Urinary bladder (tissue), 4 donors: Measurements from ENCODE around the gene SETBP1. TPM values are rescaled to one million over a fixed set of nuclear protein-coding genes. Genes with fewer than 3 reads are reported as not detected.
A peak's percentile ranks its signal among the peaks of the same experiment; 100 is the strongest.

Source experiments
- DNase-seq: peaks from one replicate; pipeline ENCODE4 v3.0.0-alpha.2; 2015; ENCODE audit errors: extremely low spot score
- H3K27ac ChIP-seq: one replicate; pipeline ENCODE4 v1.5.1; 2013; ENCODE audit warnings: low read depth, mild to moderate bottlenecking, moderate library complexity
- H3K36me3 ChIP-seq: one replicate; pipeline ENCODE4 v1.6.1; 2013; ENCODE audit warnings: mild to moderate bottlenecking, moderate library complexity; ENCODE audit not compliant: insufficient read depth
- H3K4me1 ChIP-seq: one replicate; pipeline ENCODE4 v1.6.1; 2013; ENCODE audit warnings: mild to moderate bottlenecking, moderate library complexity; ENCODE audit not compliant: insufficient read depth
- H3K4me3 ChIP-seq: one replicate; pipeline ENCODE4 v1.5.1; 2013; ENCODE audit warnings: low read depth, low read length
- WGBS: extraction: QIAGEN DNeasy Blood & Tissue Kit; methylation state at CpG from one replicate; pipeline ENCODE4 v1.1.7; 2013; 5-methylcytosine and 5-hydroxymethylcytosine counted together
- polyA plus RNA-seq: library from polyadenylated mRNA; stranded (reverse); fragments of 200-250 nt; gene quantifications from one replicate; pipeline ENCODE4 v1.2.3, GENCODE V29; 2013
- total RNA-seq: library from RNA; depleted of rRNA; stranded (reverse); fragments of >200 nt; gene quantifications from one replicate; pipeline ENCODE4 v1.2.3, GENCODE V29; 2014
- donor health status: healthy with polysubstance abuse.
- donor health status: healthy.

The SETBP1 gene
- total and polyA plus RNA-seq, 2 donors: 12.6 to 46.7 TPM

DNA sequence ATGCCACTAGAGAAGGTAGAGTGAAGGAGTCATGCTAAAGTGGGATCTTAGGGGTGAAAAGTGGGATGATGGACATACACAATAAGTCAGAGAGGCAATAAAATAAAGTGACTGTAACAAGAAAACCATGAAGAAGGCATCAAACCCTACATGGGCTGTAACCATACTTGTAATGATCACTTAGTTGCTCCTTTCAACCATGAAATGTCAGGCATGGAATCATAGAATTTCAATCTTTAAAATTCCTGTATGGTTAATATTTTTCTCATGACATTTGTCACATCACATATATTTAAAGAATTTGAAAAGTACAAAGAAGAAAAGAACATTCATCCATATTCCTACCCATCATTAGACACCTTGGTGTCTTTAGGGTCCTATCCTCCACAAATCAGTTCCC, 20.9 kb upstream of the SETBP1 start:
- Histone ChIP-seq H3K4me1 (no peaks in the 10 kb centered on the region), H3K36me3 (no peaks in the 10 kb centered on the region), H3K4me3 (no peak overlapping the region), H3K27ac (no peak overlapping the region)
- no peak for DNase-seq

DNA sequence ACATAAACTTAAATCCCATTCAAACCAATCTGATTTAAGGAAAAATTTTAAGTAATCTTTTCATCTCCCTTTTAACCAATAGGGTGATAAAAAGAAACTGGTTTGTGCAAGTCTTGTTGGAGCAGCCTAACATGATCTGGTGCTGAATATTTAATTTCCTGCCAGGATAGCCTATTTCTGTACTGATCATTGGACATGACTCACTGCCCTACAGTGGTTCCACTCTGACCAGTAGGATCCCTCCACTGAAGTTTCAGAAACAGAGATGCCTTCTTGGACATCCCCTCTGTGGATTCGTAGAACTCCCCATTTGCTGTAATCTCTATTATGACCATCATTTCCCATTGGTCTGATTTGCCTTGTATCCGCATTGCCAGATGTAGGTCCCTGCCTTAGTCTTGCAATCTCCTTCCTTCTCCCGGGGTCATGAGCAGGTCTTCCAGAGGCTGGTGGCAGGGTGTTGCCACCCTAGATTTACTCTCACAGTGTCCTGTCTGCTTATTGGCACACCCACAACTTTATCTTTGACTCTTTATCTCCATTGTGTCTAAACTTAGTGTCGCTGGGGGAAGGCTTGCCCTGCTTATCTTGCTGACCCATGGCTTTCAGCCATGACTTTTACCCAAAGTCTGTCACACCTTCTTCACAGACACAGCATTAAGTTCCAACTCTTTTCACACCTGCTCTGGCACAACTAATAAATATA, 12.3 kb upstream of the SETBP1 start:
- Histone ChIP-seq H3K27ac (no peak overlapping the region), H3K4me1 (no peaks in the 10 kb centered on the region), H3K36me3 (no peaks in the 10 kb centered on the region), H3K4me3 (no peak overlapping the region)
- WGBS: 86% methylated on average over 4 of the region's 4 CpGs
- no peak for DNase-seq

DNA sequence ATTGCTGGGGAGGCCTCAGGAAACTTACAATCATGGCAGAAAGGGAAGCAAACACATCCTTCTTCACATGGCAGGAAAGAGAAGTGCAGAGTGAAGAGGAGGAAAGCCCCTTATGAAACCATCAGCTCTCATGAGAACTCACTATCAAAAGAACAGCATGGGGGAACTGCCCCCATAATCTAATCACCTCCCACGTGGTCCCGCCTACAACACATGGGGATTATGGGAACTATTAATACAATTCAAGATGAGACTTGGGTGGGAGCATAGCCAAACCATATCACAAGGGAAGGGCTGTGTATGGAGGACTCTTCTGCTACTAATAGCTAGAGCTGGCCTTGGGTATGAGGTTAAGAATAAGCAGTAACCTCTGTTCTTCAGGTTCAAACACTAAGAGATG, 8.8 kb upstream of the SETBP1 start:
- 91% methylated on average over 2 of the region's 2 CpGs for WGBS
- no peak for DNase-seq
- Histone ChIP-seq H3K4me3 (no peak overlapping the region), H3K4me1 (no peaks in the 10 kb centered on the region), H3K27ac (no peak overlapping the region), H3K36me3 (no peaks in the 10 kb centered on the region)

DNA sequence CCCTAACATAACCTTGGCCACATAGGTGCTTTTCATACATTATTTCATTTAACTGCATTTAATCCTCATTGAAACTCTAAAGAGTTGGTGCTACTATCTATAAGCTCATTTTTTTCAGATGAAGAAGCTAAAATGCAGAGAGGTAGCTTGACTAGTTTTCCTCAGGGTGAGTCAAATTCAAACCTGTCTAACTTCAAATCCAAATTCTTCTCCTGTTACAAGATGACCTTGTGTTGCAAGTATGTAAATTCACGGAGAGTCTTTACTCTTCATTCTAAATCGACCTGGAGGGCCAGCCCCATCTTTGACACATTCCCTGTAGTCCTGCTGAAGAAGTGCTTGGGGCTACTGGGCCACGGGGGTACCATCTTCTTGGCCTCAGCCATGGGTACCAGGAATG, 8.2 kb upstream of the SETBP1 start:
- Histone ChIP-seq H3K4me3 (no peak overlapping the region), H3K27ac (no peak overlapping the region), H3K36me3 (no peaks in the 10 kb centered on the region), H3K4me1 (no peaks in the 10 kb centered on the region)
- 56% methylated on average over 3 of the region's 3 CpGs for whole genome bisulfite sequencing
- DNase-seq: no peak

DNA sequence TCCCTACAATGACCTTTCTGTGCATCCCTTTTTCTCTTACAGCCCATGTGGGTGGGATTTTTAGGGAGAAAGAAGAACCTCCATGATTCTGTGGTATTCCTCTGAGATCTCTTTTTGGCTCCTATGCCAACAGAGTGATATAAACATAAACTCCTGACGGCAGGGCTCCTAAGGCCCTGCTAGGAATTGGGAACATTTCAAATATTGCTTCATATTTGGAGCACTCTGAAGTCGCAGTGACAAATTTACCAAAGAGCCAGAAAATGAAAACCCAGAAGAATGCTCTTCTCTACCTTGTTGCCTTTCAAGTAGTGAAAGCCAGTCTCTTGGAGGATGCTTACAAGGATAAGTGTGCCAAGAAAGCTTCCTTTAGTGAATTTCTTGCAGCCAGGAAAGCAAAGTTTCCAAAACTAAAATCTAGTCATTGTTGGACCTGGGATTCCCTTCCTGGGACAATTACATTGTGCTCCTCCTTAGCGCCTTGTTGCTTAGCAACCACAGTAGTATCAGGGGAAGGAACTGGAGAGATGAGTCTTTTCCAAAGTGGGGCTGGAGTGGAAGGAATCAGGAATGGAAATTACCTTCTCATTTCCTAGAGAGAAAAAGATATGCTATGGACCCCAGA, 7.3 kb upstream of the SETBP1 start:
- H3K27ac ChIP-seq: no peak overlapping the region
- no peak overlapping the region for H3K4me3 ChIP-seq
- DNase-seq: no peak
- WGBS: 39% methylated on average over 3 of the region's 3 CpGs
- no peaks in the 10 kb centered on the region for H3K4me1 ChIP-seq
- H3K36me3 ChIP-seq: no peaks in the 10 kb centered on the region

DNA sequence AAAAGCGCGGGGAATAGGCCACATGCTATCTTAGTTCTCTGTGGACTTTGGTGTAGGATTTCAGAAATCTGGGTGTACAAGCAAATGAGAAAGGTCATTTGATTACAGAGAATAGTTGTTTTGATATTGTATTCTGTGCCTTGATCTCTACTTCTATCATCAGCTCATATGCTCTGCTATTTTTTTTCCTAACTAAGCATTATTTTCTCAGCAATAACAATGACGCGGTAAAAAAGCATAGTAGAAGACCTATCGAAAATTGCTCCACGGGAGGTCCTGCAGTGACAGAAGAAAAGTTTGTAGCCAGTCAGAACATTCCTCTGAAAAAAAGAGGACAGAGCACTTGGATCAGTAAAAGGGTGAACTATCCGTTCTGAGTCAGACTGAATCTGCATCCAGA, 2.8 kb upstream of the SETBP1 start:
- Histone ChIP-seq H3K36me3 (no peaks in the 10 kb centered on the region), H3K4me1 (no peaks in the 10 kb centered on the region), H3K27ac (no peak overlapping the region), H3K4me3 (no peak overlapping the region)
- no peak for DNase-seq
- WGBS: 90% methylated on average over 7 of the region's 7 CpGs

DNA sequence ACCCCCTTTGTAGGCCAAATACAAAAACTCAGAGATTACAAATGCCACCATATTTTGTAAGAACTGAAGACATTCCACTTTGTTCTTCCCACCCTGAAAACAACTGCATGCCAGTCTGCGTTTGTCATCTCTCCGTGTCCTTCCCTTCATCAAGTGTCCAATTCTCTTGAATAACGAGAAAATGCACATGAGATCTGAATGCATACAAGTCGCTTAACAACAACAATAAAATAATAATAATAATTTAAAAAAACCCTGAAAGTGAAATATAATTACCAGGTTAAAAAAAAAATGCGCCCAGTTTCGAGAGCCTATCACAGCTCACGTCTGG, 2.0 kb upstream of the SETBP1 start:
- DNase-seq: no peak

DNA sequence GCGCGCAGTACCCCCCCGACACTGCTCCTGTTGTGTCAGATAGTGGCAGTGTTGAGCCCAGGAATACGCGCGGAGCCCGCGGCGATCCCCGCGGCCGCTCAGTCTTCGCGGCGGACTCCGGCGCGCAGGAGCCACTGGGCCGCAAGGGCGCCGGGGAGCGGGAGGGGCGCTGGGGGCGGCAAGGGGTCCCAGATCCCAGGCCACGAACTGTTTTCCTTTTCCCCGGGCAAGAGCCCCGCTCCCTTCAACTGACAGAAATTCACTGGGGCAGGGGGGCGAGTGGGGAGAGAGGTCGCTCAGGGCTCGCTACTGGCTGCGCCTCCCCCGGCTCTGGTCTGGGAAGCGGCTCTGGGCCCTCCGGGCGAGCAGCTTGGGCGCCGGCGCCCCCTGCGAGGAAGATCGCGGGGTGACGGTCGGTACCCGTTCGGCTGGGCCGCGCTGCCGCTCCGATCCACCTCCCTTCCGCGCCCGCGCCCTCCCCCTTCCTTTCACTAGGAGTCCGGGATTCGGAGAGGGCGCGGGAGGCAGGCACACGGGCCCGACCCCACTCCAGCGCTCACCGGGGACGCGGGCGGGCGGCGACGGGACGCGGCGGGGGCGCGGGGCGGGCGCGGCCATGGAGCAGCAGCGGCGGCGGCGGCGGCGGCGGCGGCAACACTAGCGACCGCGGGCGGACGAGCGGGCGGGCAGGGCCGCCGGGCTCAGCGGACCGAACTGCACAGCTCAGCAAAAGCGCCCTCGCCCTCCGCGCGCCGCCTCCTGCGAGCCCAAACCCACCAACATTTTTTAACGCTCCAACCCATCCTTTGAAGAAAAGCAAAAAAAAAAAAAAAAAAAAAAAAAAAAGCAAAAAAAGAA, 1.4 kb upstream of the SETBP1 start:
- H3K27ac ChIP-seq: peak overlapping the region; percentile 92
- under 1% methylated on average over 102 of the region's 102 CpGs for WGBS
- no peaks in the 10 kb centered on the region for H3K36me3 ChIP-seq
- peak overlapping the region; percentile 79 for H3K4me3 ChIP-seq
- DNase-seq: no peak
- no peaks in the 10 kb centered on the region for H3K4me1 ChIP-seq

More for the DNA sequence above, 2.0 kb upstream of the SETBP1 start:
- Histone ChIP-seq H3K4me3 (no peak overlapping the region), H3K36me3 (no peaks in the 10 kb centered on the region), H3K4me1 (no peaks in the 10 kb centered on the region), H3K27ac (no peak overlapping the region)
- 18% methylated on average over 7 of the region's 7 CpGs for WGBS

DNA sequence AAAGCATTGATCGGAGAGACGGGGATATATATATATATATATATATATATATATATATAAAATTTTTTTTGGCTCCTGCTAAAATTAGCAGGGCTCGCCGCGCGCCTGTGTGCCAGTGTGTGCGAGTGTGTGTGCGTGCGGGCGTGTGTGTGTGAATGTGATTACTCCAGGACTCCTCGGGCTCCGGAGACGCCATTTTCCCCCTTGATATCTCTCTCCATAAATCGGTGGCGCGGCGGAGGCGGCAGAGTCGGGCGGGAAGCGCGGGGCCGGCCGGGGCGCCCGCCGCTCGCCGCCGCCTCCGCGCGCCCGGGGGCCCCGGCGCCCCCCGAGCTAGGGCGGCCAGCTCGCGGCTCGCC, 795 bp upstream of the SETBP1 start:
- H3K4me1 ChIP-seq: no peaks in the 10 kb centered on the region
- no peak for DNase-seq
- peak overlapping the region; percentile 88 for H3K4me3 ChIP-seq
- WGBS: under 1% methylated on average over 41 of the region's 41 CpGs
- no peaks in the 10 kb centered on the region for H3K36me3 ChIP-seq
- H3K27ac ChIP-seq: peak overlapping the region; percentile 78

DNA sequence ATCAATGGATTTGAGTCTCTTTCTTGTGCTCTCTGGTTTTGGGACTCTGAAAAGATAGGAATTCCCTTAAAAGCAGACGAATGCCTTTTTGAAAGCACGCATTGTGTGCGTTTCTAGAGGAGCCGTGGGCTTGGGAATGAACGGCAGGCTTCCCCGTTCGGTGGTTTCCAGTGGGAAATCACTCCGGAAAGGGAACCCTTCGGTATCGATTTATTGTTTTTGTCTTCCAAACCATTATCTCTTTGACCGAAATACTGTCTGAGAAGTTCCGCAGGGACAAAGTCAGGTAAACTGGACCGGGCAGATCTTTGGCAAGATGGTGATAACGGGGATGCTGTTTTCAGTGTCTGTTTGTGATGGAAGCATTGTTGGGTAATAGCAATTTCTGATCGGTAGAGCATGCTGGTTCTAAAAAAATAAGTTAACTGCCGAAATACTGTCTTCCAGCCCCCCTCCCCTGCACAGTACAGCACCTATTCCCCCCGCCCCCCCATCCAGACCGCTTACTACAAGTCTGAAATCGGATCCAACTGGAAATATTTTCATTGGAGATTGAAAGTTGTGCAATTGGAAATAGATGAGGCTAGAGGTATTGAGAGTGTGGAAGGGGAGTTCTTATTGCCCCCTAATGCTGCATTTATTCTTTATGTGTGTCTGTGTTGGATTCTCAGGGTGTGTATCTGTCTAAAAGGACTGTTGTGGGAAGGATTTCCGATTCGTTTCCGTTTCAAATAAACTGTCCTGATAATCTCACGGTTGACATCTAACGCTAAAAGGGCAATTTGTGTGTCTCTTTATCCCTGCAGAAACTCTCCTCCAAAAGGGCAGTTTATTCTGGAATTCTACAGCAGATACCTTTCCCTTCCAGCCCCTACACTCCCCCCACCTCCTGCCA, 635 bp downstream of the SETBP1 start:
- Histone ChIP-seq H3K4me3 (peak overlapping the region; percentile 88), H3K4me1 (no peaks in the 10 kb centered on the region), H3K27ac (peak overlapping the region; percentile 57), H3K36me3 (no peaks in the 10 kb centered on the region)
- no peak for DNase-seq
- 2% methylated on average over 24 of the region's 24 CpGs for WGBS

DNA sequence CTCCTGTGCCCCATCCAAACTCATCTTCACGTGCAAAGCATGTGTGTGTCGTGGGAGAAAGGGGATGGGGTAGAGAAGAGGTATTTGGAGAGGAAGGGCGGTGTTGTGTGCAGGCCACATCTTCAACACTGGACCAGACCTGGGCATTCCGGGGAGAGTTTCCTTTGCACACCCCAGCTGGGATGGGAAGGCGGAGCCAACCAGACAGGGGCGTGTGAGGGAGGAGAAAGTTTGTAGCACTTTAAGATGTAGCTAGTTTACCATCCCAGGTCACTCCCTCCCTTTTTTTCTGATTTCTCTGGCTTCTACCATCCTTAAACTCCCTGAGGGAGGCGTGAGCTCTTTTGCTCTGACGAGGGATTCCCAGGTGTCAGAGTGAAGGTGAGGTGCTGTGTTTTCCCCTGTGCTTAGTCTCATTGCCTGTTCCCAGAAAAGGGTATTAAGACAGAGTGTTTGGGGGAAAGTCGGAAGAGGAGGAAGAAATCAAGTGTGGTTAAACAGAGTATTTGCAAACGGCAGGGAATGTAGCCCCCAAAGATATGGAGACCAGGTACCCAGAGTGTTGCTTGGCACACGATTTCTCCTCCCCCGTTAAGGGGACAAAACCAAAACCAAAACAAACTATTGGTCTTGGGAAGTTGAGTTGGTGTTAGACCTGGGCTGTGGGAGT, 1.6 kb downstream of the SETBP1 start:
- no peak for DNase-seq
- WGBS: 25% methylated on average over 12 of the region's 12 CpGs
- no peaks in the 10 kb centered on the region for H3K4me1 ChIP-seq
- no peak overlapping the region for H3K27ac ChIP-seq
- peak overlapping the region; percentile 88 for H3K4me3 ChIP-seq
- no peaks in the 10 kb centered on the region for H3K36me3 ChIP-seq

DNA sequence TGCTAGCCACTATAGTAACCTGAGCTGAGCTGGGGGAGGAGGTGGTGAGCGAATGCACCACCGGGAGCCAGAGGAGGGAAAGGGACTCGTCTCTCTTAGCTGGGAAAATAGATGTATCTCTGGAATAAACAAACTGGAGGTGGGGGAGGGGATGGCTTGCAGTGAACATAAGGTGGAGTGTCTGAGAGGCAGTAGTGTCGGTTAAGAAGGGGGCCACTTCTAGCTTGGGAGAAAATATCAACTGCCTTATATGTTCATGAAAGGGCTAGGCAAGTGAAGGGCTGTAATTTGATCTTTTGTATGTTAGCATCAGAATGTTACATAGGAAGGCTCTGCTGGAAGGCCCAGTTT, 2.2 kb downstream of the SETBP1 start:
- H3K4me1 ChIP-seq: no peaks in the 10 kb centered on the region
- WGBS: 23% methylated on average over 4 of the region's 4 CpGs

DNA sequence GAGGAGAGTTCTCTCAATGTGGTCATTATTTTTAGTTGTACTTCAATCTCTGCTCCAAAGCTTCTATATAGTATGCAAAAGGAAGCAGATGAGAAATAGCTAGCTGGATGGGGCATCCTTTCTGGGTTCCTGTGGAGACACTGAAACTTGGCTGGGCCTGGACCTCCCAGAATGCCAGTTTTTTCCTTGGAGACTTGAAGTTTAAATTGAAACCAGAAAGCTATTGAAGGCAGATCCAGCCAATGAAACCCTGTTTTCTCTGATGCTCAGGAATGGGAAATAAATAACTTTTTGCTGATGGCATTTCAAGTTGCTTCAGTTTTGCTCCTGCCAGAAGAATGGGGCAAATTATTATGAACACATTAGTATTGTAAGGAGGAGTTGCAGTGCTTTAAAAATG, 2.9 kb downstream of the SETBP1 start:
- Histone ChIP-seq H3K36me3 (no peaks in the 10 kb centered on the region), H3K27ac (no peak overlapping the region), H3K4me3 (no peak overlapping the region), H3K4me1 (no peaks in the 10 kb centered on the region)
- DNase-seq: no peak

More for the DNA sequence above, 2.2 kb downstream of the SETBP1 start:
- H3K36me3 ChIP-seq: no peaks in the 10 kb centered on the region
- DNase-seq: no peak
- no peak overlapping the region for H3K4me3 ChIP-seq
- peak overlapping the region; percentile 44 for H3K27ac ChIP-seq
